Globus pallidus (tissue), 1 donor: Measurements from ENCODE around the gene TMEM53.
"Not testable (repeated sequence)": the region's sequence is repeated elsewhere in the genome, so short reads cannot be mapped to it uniquely, and the experiment has no call there.

Source experiments
- DNase-seq: peaks from one replicate; pipeline ENCODE4 v3.0.0-alpha.2; 2015; ENCODE audit warnings: low spot score

TMEM53 gene

GRCh38 chr1:44674113-44675000, at the start of gene TMEM53, which contains the start of gene ARMH1:
TSS of gene TMEM53 (minus strand) at chr1:44674481. CDS start at chr1:44674391, 90 bp downstream.
TSS of gene ARMH1 (plus strand) at chr1:44674714. CDS start at chr1:44689698, 14,984 bp downstream.
- peak; percentile 99 for DNase-seq

GRCh38 chr1:44723496-44724295, 49.4 kb upstream of the TMEM53 start:
- DNase-seq: peak; percentile 26

GRCh38 chr1:44723064-44723463, 48.8 kb upstream of the TMEM53 start:
- DNase-seq: no peak

GRCh38 chr1:44721485-44722361, 47.4 kb upstream of the TMEM53 start:
- DNase-seq: peak; percentile 58

- no peak for DNase-seq
Measured at GRCh38 chr1:44720281-44720680, 46.0 kb upstream of the TMEM53 start.

- no peak for DNase-seq
Measured at GRCh38 chr1:44719318-44719717, 45.0 kb upstream of the TMEM53 start.

- DNase-seq: no peak
Measured at GRCh38 chr1:44718091-44718490, 43.8 kb upstream of the TMEM53 start.

- DNase-seq: no peak
Measured at GRCh38 chr1:44717653-44718052, 43.4 kb upstream of the TMEM53 start.

- DNase-seq: no peak
Measured at GRCh38 chr1:44717156-44717555, 42.9 kb upstream of the TMEM53 start.

GRCh38 chr1:44714944-44715571, 40.8 kb upstream of the TMEM53 start:
- DNase-seq: peak; percentile 74

GRCh38 chr1:44714532-44714931, 40.3 kb upstream of the TMEM53 start:
- no peak for DNase-seq

- no peak for DNase-seq
Measured at GRCh38 chr1:44713321-44713781, 39.1 kb upstream of the TMEM53 start.

- peak; percentile 46 for DNase-seq
Measured at GRCh38 chr1:44707959-44708831, 33.9 kb upstream of the TMEM53 start.

- DNase-seq: no peak
Measured at GRCh38 chr1:44707112-44707881, 33.0 kb upstream of the TMEM53 start.

GRCh38 chr1:44705938-44706337, 31.7 kb upstream of the TMEM53 start:
- DNase-seq: no peak

GRCh38 chr1:44705470-44705869, 31.2 kb upstream of the TMEM53 start:
- no peak for DNase-seq

GRCh38 chr1:44701141-44701573, 26.9 kb upstream of the TMEM53 start:
- DNase-seq: no peak

GRCh38 chr1:44700573-44700972, 26.3 kb upstream of the TMEM53 start:
- DNase-seq: no peak

GRCh38 chr1:44699375-44699774, 25.1 kb upstream of the TMEM53 start:
- not testable (repeated sequence) for DNase-seq
